ENCODE measurements around the gene TRIM3.

The TRIM3 gene

DNA sequence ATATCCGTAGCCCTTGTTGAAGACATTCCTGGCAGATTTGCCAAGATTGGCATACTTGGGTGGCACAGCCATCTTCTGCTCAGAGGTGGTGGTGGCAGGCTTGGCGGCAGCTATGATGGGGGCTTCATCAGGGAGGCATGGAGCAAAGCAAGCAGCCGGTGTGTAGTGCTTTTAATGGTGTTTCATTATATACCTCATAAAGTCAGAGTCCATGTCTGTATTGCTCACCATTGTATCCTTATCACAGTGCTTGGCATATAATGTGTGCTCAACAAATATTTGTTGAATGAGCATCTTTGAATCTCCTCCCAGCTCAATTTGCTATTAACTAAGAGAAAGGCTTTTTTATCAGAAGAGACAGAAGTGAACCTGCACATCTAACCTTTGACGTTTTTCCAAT is 15.6 kb upstream of the TRIM3 start:
- Histone ChIP-seq H3K27ac (ENCODE audit: low read length) (no peak overlapping the region), H3K9ac (ENCODE audit: low read depth, low read length) (no peak overlapping the region), H3K4me1 (ENCODE audit: insufficient read depth, low read length) (no peaks in the 10 kb centered on the region), H3K9me3 (ENCODE audit: insufficient read depth, low read depth, low read length) (no peaks in the 10 kb centered on the region), H3K27me3 (ENCODE audit: insufficient read depth, low read length) (no peaks in the 10 kb centered on the region), H3K4me3 (ENCODE audit: low read length) (no peak overlapping the region), H3K36me3 (ENCODE audit: insufficient read depth, low read depth, low read length) (peaks cover 49% of the 10 kb centered on the region)

DNA sequence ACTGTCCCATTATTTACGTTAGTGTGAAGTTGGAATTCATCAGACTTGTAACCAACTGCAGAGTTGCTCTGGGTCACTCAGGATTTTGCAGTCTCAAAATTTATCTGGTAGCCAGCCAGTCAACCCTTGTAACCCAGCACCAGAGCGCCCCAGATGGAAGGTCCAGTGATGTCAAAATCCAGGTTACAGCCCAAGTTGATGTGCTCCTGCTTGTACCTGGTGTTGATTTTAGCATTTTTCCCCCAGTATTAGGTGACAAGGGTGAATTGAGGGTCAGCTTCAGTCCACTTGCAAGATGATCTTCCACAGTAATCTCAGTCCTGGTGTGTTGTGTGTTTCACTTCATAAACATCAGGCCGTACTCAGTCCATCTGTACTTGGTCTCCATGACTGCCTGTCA is 15.1 kb upstream of the TRIM3 start:
- H3K4me3 ChIP-seq (ENCODE audit: low read length), result no peak overlapping the region
- H3K36me3 ChIP-seq (ENCODE audit: insufficient read depth, low read depth, low read length), result peaks cover 52% of the 10 kb centered on the region
- no peaks in the 10 kb centered on the region for H3K4me1 ChIP-seq (ENCODE audit: insufficient read depth, low read length)
- no peak overlapping the region for H3K27ac ChIP-seq (ENCODE audit: low read length)
- no peak overlapping the region for H3K9ac ChIP-seq (ENCODE audit: low read depth, low read length)
- no peaks in the 10 kb centered on the region for H3K9me3 ChIP-seq (ENCODE audit: insufficient read depth, low read depth, low read length)
- no peaks in the 10 kb centered on the region for H3K27me3 ChIP-seq (ENCODE audit: insufficient read depth, low read length)

DNA sequence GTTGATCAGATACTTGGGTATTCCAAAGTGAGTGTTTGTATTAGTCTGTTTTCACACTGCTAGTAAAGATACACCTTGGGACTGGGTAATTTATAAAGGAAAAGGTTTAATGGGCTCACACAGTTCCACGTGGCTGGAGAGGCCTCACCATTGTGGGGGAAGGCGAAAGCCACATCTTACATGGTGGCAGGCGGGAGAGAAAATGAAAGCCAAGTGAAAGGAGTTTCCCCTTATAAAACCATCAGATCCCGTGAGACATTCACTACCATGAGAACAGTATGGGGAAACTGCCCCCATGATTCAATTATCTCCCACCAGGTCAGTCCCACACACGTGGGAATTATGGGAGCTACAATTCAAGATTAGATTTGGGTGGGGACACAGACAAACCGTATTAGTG is 14.6 kb upstream of the TRIM3 start:
- H3K4me1 ChIP-seq (ENCODE audit: insufficient read depth, low read length), result no peaks in the 10 kb centered on the region
- no peak overlapping the region for H3K27ac ChIP-seq (ENCODE audit: low read length)
- no peak overlapping the region for H3K4me3 ChIP-seq (ENCODE audit: low read length)
- H3K36me3 ChIP-seq (ENCODE audit: insufficient read depth, low read depth, low read length), result peaks cover 56% of the 10 kb centered on the region
- H3K9me3 ChIP-seq (ENCODE audit: insufficient read depth, low read depth, low read length), result no peaks in the 10 kb centered on the region
- no peaks in the 10 kb centered on the region for H3K27me3 ChIP-seq (ENCODE audit: insufficient read depth, low read length)
- H3K9ac ChIP-seq (ENCODE audit: low read depth, low read length), result no peak overlapping the region

DNA sequence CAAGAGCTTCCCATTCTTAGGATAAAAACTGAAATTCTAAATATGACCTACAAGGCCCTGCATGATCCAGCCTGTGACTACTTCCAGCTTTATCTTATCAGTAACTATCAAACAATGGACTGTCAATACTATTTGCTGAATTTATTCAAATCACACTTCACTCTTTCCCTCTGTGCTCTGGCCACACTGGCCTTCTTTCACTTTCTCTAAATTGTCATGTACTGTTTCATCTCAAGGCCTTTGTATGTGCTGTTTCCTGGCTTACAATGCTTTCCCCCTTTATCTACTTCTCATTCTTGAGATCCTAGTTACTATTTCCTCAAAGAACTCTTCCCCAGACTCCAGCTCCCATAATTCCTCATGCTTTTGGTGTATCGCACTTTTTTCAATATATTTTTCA is 13.2 kb upstream of the TRIM3 start:
- Histone ChIP-seq H3K9ac (ENCODE audit: low read depth, low read length) (no peak overlapping the region), H3K27ac (ENCODE audit: low read length) (no peak overlapping the region), H3K27me3 (ENCODE audit: insufficient read depth, low read length) (no peaks in the 10 kb centered on the region), H3K4me3 (ENCODE audit: low read length) (no peak overlapping the region), H3K4me1 (ENCODE audit: insufficient read depth, low read length) (peaks cover 6% of the 10 kb centered on the region; the same call in 1 of the 2 replicates), H3K9me3 (ENCODE audit: insufficient read depth, low read depth, low read length) (no peaks in the 10 kb centered on the region), H3K36me3 (ENCODE audit: insufficient read depth, low read depth, low read length) (peaks cover 61% of the 10 kb centered on the region)

- H3K36me3 ChIP-seq (ENCODE audit: insufficient read depth, low read depth, low read length), result peaks cover 61% of the 10 kb centered on the region
These were observed 12.5 kb upstream of the TRIM3 start for GRCh38 chr11:6486256-6486655.

GRCh38 chr11:6485661-6486060 is 11.9 kb upstream of the TRIM3 start:
- Histone ChIP-seq H3K9me3 (ENCODE audit: insufficient read depth, low read depth, low read length) (no peaks in the 10 kb centered on the region), H3K27ac (ENCODE audit: low read length) (no peak overlapping the region), H3K36me3 (ENCODE audit: insufficient read depth, low read depth, low read length) (peaks cover 61% of the 10 kb centered on the region), H3K27me3 (ENCODE audit: insufficient read depth, low read length) (no peaks in the 10 kb centered on the region), H3K4me1 (ENCODE audit: insufficient read depth, low read length) (peaks cover 6% of the 10 kb centered on the region; the same call in 1 of the 2 replicates), H3K4me3 (ENCODE audit: low read length) (no peak overlapping the region), H3K9ac (ENCODE audit: low read depth, low read length) (no peak overlapping the region)

More at GRCh38 chr11:6486256-6486655, 12.5 kb upstream of the TRIM3 start:
- Histone ChIP-seq H3K27ac (ENCODE audit: low read length) (no peak overlapping the region), H3K4me1 (ENCODE audit: insufficient read depth, low read length) (peaks cover 6% of the 10 kb centered on the region; the same call in 1 of the 2 replicates), H3K9me3 (ENCODE audit: insufficient read depth, low read depth, low read length) (no peaks in the 10 kb centered on the region), H3K9ac (ENCODE audit: low read depth, low read length) (no peak overlapping the region), H3K4me3 (ENCODE audit: low read length) (no peak overlapping the region), H3K27me3 (ENCODE audit: insufficient read depth, low read length) (no peaks in the 10 kb centered on the region)

DNA sequence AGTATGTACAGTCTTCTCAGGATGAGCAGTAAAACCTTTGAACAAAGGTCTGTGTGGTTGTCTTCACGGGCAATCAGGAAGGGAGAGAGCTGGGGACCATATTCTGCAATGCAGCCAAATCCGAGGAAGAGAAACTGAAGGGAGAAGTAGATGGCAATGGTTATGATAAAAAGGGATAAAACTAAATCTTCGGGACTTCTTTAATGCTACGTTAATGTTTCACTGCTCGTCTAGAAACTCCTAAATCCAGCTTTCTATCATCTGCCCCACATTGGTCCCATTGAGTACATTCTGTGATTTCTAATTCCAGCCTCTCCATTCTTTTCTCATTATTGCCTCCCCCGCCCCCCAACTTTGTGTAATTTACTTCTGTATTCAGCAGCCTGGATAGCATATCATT is 9.3 kb upstream of the TRIM3 start:
- Histone ChIP-seq H3K27ac (ENCODE audit: low read length) (no peak overlapping the region), H3K9ac (ENCODE audit: low read depth, low read length) (no peak overlapping the region), H3K4me3 (ENCODE audit: low read length) (0 out of 2 replicates have a peak overlapping the region, but pooled peaks have one; percentile 98), H3K4me1 (ENCODE audit: insufficient read depth, low read length) (peaks cover 10% of the 10 kb centered on the region), H3K27me3 (ENCODE audit: insufficient read depth, low read length) (no peaks in the 10 kb centered on the region), H3K36me3 (ENCODE audit: insufficient read depth, low read depth, low read length) (peaks cover 71% of the 10 kb centered on the region), H3K9me3 (ENCODE audit: insufficient read depth, low read depth, low read length) (no peaks in the 10 kb centered on the region)

DNA sequence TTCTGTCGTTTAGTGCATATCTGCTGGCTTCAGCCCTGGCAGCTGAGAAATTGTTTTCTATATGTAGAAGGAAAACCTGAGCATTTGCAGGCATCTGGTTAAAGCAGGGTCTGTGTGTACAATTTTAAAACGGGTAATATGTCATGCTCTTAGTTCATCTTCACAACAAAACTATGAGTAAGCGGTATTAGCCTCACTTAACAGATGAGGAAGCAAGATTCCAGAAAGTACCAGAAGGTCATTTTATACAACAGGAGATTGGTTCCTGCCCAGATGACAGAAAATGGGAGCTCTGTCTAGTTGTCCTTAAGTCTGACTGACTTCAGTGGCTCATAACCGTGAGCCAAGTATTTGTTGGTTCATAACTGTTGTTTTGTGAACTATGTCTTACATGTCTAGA is 8.7 kb upstream of the TRIM3 start:
- peaks cover 71% of the 10 kb centered on the region for H3K36me3 ChIP-seq (ENCODE audit: insufficient read depth, low read depth, low read length)

GRCh38 chr11:6481924-6482275 is 8.2 kb upstream of the TRIM3 start:
- Histone ChIP-seq H3K9ac (ENCODE audit: low read depth, low read length) (peak overlapping the region; percentile 97), H3K36me3 (ENCODE audit: insufficient read depth, low read depth, low read length) (peaks cover 71% of the 10 kb centered on the region), H3K9me3 (ENCODE audit: insufficient read depth, low read depth, low read length) (no peaks in the 10 kb centered on the region)

More for the DNA sequence above, 8.7 kb upstream of the TRIM3 start:
- peaks cover 10% of the 10 kb centered on the region for H3K4me1 ChIP-seq (ENCODE audit: insufficient read depth, low read length)
- H3K9ac ChIP-seq (ENCODE audit: low read depth, low read length), result peak overlapping the region; percentile 97; the same call in 1 of the 2 replicates
- no peaks in the 10 kb centered on the region for H3K27me3 ChIP-seq (ENCODE audit: insufficient read depth, low read length)
- no peak overlapping the region for H3K27ac ChIP-seq (ENCODE audit: low read length)
- H3K9me3 ChIP-seq (ENCODE audit: insufficient read depth, low read depth, low read length), result no peaks in the 10 kb centered on the region
- peak overlapping the region; percentile 98 for H3K4me3 ChIP-seq (ENCODE audit: low read length)

DNA sequence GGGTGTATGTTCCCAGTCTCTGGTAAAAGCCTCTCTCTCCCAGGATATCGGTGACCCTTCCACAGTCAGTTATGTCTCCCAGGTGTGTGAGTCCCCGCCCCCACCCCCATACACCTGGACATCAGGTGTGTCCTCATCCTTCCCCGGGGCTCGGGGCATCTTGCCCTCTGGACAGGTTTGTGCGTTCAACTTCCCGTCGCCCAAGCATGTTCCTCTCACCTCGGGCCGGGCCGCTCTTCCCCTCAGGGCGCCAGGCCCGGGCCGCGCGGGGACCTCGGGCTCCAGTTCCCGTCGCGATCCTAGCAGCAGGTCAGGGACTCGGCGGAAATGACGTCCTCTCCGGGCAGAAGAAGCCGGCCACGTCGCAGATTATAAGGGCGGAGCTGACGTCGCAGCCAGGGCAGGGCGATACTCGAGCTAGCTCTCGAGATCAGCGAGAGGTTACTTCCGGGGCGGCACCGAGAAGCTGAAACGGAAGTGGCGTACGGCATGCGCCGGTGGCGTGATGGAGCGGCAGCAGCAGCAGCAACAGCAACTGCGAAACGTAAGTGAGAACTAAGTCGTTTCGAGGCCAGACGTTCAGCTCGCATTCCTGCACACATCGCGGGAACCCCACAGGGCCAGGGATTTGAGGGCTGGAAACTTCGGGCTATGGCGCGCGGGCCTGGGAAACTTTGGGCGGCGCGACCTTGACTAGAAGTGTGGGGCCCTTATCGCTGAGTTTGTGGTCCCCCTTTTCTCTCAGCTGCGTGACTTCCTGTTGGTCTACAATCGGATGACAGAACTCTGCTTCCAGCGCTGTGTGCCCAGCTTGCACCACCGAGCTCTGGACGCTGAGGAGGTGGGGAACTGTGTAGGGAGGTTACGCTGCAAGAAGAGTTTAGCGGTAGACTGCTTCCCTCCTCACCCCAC is 7.5 kb upstream of the TRIM3 start, which contains the start of the genes ARFIP2 and TIMM10B:
Gene ARFIP2 (minus strand): TSS at position 320 of the 912 bp plus-strand sequence. CDS start 910 bp downstream, outside the sequence.
Gene TIMM10B (plus strand): TSS at position 490 of the 912 bp plus-strand sequence. CDS start 16 bp downstream, at position 506.
- peak within 1 kb of the TSS; percentile 75 for H3K27ac ChIP-seq (ENCODE audit: low read length)

More at GRCh38 chr11:6481924-6482275, 8.2 kb upstream of the TRIM3 start:
- Histone ChIP-seq H3K27ac (ENCODE audit: low read length) (peak overlapping the region; percentile 75), H3K4me1 (ENCODE audit: insufficient read depth, low read length) (peaks cover 10% of the 10 kb centered on the region), H3K27me3 (ENCODE audit: insufficient read depth, low read length) (no peaks in the 10 kb centered on the region), H3K4me3 (ENCODE audit: low read length) (peak overlapping the region; percentile 98)

GRCh38 chr11:6480299-6480914 is 6.7 kb upstream of the TRIM3 start:
- H3K27ac ChIP-seq (ENCODE audit: low read length), result peak overlapping the region; percentile 23
- H3K9me3 ChIP-seq (ENCODE audit: insufficient read depth, low read depth, low read length), result no peaks in the 10 kb centered on the region
- H3K36me3 ChIP-seq (ENCODE audit: insufficient read depth, low read depth, low read length), result peaks cover 66% of the 10 kb centered on the region
- peak overlapping the region; percentile 96 for H3K9ac ChIP-seq (ENCODE audit: low read depth, low read length)
- no peaks in the 10 kb centered on the region for H3K27me3 ChIP-seq (ENCODE audit: insufficient read depth, low read length)
- peak overlapping the region; percentile 98 for H3K4me3 ChIP-seq (ENCODE audit: low read length)
- peaks cover 10% of the 10 kb centered on the region for H3K4me1 ChIP-seq (ENCODE audit: insufficient read depth, low read length)

More for the DNA sequence above, 7.5 kb upstream of the TRIM3 start, which contains the start of the genes ARFIP2 and TIMM10B:
- Histone ChIP-seq H3K27me3 (ENCODE audit: insufficient read depth, low read length) (no peaks in the 10 kb centered on the region), H3K4me1 (ENCODE audit: insufficient read depth, low read length) (peaks cover 10% of the 10 kb centered on the region), H3K9me3 (ENCODE audit: insufficient read depth, low read depth, low read length) (no peaks in the 10 kb centered on the region), H3K9ac (ENCODE audit: low read depth, low read length) (peak within 1 kb of the TSS; percentile 97), H3K4me3 (ENCODE audit: low read length) (peak within 1 kb of the TSS; percentile 98), H3K36me3 (ENCODE audit: insufficient read depth, low read depth, low read length) (peaks cover 71% of the 10 kb centered on the region)

Measured in iPS-20b (cell line).